Smooth muscle cell (in vitro differentiated cells): ENCODE data around the gene KATNB1. TPM values are rescaled to one million over a fixed set of nuclear protein-coding genes. Genes with fewer than 3 reads are reported as not detected.
"Not testable (repeated sequence)": the region's sequence is repeated elsewhere in the genome, so short reads cannot be mapped to it uniquely, and the experiment has no call there.

Source experiments
- DNase-seq: peaks from one replicate; lab custom pipeline; 2025; ENCODE audit not compliant: unreplicated experiment; lab: John Stamatoyannopoulos, UW
- H2AFZ ChIP-seq: fragments of 200-600 bp; sonication (generic); 2 replicates; pipeline ENCODE4 v1.6.0; 2016; ENCODE audit warnings: antibody characterized with exemption, low read depth, mild to moderate bottlenecking
- H3F3A ChIP-seq: fragments of 200-600 bp; sonication (generic); 2 replicates; pipeline ENCODE4 v1.6.0; 2017; ENCODE audit warnings: antibody characterized with exemption, low read depth
- H3K27ac ChIP-seq: fragments of 200-600 bp; sonication (generic); 2 replicates; pipeline ENCODE4 v1.5.1; 2016; ENCODE audit warnings: low read depth, mild to moderate bottlenecking
- H3K27me3 ChIP-seq: fragments of 200-600 bp; sonication (generic); 2 replicates; pipeline ENCODE4 v1.6.1; 2016; ENCODE audit warnings: low read depth, mild to moderate bottlenecking
- H3K36me3 ChIP-seq: fragments of 200-600 bp; sonication (generic); 2 replicates; pipeline ENCODE4 v1.5.1; 2016; ENCODE audit warnings: low read depth
- H3K4me1 ChIP-seq: fragments of 200-600 bp; sonication (generic); 2 replicates; pipeline ENCODE4 v1.5.1; 2016; ENCODE audit warnings: low read depth
- H3K4me2 ChIP-seq: fragments of 200-600 bp; sonication (generic); 2 replicates; pipeline ENCODE4 v1.6.0; 2016; ENCODE audit warnings: mild to moderate bottlenecking
- H3K4me3 ChIP-seq: fragments of 200-600 bp; sonication (generic); 2 replicates; pipeline ENCODE4 v1.5.1; 2016; ENCODE audit warnings: mild to moderate bottlenecking
- H3K79me2 ChIP-seq: fragments of 200-600 bp; sonication (generic); 2 replicates; pipeline ENCODE4 v1.6.0; 2016; ENCODE audit warnings: low read depth, mild to moderate bottlenecking
- H3K9ac ChIP-seq: fragments of 200-600 bp; sonication (generic); 2 replicates; pipeline ENCODE4 v1.6.0; 2016; ENCODE audit warnings: low read depth
- H3K9me3 ChIP-seq: fragments of 200-600 bp; sonication (generic); replicated peaks from 2 replicates; pipeline ENCODE4 v1.5.1; 2016; ENCODE audit warnings: low read depth
- H4K20me1 ChIP-seq: fragments of 200-600 bp; sonication (generic); 2 replicates; pipeline ENCODE4 v1.6.0; 2016; ENCODE audit warnings: low read depth
- WGBS: methylation state at CpG from one replicate; pipeline ENCODE4 v1.1.7; 2016; ENCODE audit warnings: low lambda C conversion rate; 5-methylcytosine and 5-hydroxymethylcytosine counted together
- polyA plus RNA-seq: library from polyadenylated mRNA; unstranded; fragments of >200 nt; fragmentation: Nextera tagmentation; extraction: Ambion mirVana; gene quantifications from 2 replicates; pipeline ENCODE4 v1.2.1, GENCODE V29; 2016
- total RNA-seq: library from RNA; depleted of rRNA; stranded (reverse); fragments of >200 nt; gene quantifications from 2 replicates; pipeline ENCODE4 v1.2.3, GENCODE V29; 2014
- TF ChIP-seq, protein P1 (sequence below): fragments of 200-600 bp; sonication (generic); IDR thresholded peaks from 2 replicates; pipeline ENCODE4 v1.5.1; 2017; ENCODE audit warnings: borderline replicate concordance, mild to moderate bottlenecking, antibody characterized with exemption; ENCODE audit not compliant: insufficient read depth, poor library complexity, severe bottlenecking

KATNB1 gene
- total and polyA plus RNA-seq, 2 experiments from 2014 or later: 11.9 to 23.6 TPM

DNA sequence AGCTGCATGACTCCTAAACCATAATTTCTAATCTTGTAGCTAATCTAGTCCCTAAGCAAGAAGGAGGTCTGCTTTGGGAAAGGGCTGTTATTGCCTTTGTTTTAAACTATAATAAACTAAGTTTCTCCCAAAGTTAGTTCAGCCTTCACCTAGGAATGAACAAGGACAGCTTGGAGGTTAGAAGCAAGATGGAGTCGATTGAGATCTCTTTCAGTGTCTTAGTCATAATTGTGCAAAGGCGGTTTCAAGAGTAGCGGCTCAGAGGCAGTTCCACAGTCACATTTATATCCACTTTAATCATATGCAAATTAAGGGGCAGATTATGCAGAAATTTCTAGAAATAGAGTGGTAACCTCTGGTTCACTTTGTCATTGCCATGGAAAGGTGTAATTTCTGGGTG lies 23.6 kb upstream of the KATNB1 start:
- Histone ChIP-seq H3K36me3 (no peaks in the 10 kb centered on the region), H2AFZ (no peak overlapping the region), H4K20me1 (no peaks in the 10 kb centered on the region), H3K4me1 (no peaks in the 10 kb centered on the region), H3K27me3 (no peaks in the 10 kb centered on the region), H3K27ac (no peak overlapping the region), H3K9ac (no peak overlapping the region), H3K4me3 (no peak overlapping the region), H3K79me2 (no peaks in the 10 kb centered on the region), H3K4me2 (no peak overlapping the region), H3K9me3 (no peaks in the 10 kb centered on the region), H3F3A (no peaks in the 10 kb centered on the region)
- 91% methylated on average over 3 of the region's 3 CpGs for WGBS
- TF ChIP-seq, protein P1, sequence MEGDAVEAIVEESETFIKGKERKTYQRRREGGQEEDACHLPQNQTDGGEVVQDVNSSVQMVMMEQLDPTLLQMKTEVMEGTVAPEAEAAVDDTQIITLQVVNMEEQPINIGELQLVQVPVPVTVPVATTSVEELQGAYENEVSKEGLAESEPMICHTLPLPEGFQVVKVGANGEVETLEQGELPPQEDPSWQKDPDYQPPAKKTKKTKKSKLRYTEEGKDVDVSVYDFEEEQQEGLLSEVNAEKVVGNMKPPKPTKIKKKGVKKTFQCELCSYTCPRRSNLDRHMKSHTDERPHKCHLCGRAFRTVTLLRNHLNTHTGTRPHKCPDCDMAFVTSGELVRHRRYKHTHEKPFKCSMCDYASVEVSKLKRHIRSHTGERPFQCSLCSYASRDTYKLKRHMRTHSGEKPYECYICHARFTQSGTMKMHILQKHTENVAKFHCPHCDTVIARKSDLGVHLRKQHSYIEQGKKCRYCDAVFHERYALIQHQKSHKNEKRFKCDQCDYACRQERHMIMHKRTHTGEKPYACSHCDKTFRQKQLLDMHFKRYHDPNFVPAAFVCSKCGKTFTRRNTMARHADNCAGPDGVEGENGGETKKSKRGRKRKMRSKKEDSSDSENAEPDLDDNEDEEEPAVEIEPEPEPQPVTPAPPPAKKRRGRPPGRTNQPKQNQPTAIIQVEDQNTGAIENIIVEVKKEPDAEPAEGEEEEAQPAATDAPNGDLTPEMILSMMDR: no peak
- DNase-seq: no peak

DNA sequence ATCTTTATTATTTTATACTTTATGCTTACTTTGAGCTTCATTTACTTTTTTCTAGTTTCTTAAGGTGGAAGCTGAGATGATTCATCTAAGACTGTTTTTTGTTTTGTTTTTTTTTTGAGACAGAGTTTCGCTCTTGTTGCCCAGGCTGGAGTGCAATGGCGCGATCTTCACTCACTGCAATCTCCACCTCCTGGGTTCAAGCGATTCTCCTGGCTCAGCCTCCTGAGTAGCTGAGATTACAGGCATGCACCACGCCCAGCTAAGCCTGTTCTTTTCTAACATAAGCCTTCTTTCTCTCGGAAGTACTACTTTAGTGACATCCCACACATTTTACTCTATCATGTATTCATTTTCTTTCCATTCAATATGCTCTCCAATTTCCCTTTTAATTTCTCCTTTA lies 23.0 kb upstream of the KATNB1 start:
- DNase-seq, H3K27me3 ChIP-seq, H3K9me3 ChIP-seq, H3K36me3 ChIP-seq, H2AFZ ChIP-seq, H3K4me1 ChIP-seq, H3K79me2 ChIP-seq, H4K20me1 ChIP-seq, H3K9ac ChIP-seq, H3F3A ChIP-seq, H3K4me3 ChIP-seq, H3K27ac ChIP-seq, H3K4me2 ChIP-seq: not testable (repeated sequence)
- WGBS: 86% methylated on average over 6 of the region's 6 CpGs

DNA sequence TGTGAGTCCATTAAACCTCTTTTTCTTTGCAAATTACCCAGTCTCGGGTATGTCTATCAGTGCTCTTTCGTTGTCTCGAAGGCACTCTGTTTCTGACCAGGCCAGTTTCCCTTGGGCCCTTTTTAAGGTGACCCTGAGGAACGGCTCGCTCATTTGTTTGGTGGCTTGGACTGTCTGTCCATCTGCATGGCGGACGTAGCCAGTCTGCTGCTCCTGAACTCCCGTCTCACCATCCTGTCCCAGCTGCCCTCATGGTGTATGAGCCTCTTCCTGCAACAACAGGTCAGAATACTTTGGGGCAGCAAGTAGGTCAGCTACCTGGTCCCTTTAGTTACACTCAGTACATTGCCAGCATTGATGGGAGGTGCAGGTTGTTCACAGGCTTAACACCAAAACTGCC lies 22.0 kb upstream of the KATNB1 start:
- Histone ChIP-seq H4K20me1 (no peaks in the 10 kb centered on the region), H3K27ac (no peak overlapping the region), H3K79me2 (no peaks in the 10 kb centered on the region), H3K4me2 (no peak overlapping the region), H3K4me1 (no peaks in the 10 kb centered on the region), H3K9ac (no peak overlapping the region), H3K4me3 (no peak overlapping the region), H3K36me3 (no peaks in the 10 kb centered on the region), H2AFZ (no peak overlapping the region), H3F3A (no peaks in the 10 kb centered on the region), H3K9me3 (no peaks in the 10 kb centered on the region), H3K27me3 (no peaks in the 10 kb centered on the region)
- TF ChIP-seq, protein P1: no peak
- 92% methylated on average over 8 of the region's 8 CpGs for WGBS
- no peak for DNase-seq

DNA sequence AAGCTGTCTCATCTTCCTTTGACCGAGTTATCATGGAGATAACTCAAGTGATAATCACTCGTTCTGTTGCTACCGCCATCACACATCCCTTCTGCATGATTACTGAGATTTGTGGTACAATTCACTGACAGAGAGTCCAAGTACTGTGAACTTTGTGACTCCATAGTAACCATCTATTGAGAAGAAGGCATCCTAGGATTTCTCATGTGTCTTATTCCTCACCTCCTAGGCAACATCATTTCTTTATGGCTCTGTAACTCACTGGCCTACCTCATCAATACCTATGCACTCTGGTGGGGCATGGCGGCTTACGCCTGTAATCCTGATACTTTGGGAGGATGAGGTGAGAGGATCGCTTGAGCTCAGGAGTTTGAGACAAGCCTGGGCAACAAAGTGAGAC lies 21.5 kb upstream of the KATNB1 start:
- no peak overlapping the region for H3K9ac ChIP-seq
- no peak overlapping the region for H3K4me2 ChIP-seq
- no peaks in the 10 kb centered on the region for H3K36me3 ChIP-seq
- H3K9me3 ChIP-seq: no peaks in the 10 kb centered on the region
- H3K4me3 ChIP-seq: no peak overlapping the region
- 87% methylated on average over 6 of the region's 6 CpGs for WGBS
- no peak for DNase-seq
- TF ChIP-seq, protein P1: no peak
- no peaks in the 10 kb centered on the region for H3K4me1 ChIP-seq
- H3K27ac ChIP-seq: no peak overlapping the region
- H3K27me3 ChIP-seq: no peaks in the 10 kb centered on the region
- no peaks in the 10 kb centered on the region for H3K79me2 ChIP-seq
- H3F3A ChIP-seq: no peaks in the 10 kb centered on the region
- no peaks in the 10 kb centered on the region for H4K20me1 ChIP-seq
- no peak overlapping the region for H2AFZ ChIP-seq
